Kidney (tissue), 14 donors: ENCODE measurements around the gene ADA. TPM values are rescaled to one million over a fixed set of nuclear protein-coding genes. Genes with fewer than 3 reads are reported as not detected.

Source experiments
- DNase-seq, 5 donors: peaks; one replicate each; pipeline ENCODE4 v3.0.0-alpha.2; 2013 to 2020
- FAIRE-seq: peaks from 2 replicates; lab custom pipeline; 2012; peaks lifted over from hg19 to GRCh38; lab: Jason Lieb, UNC
- H3K27ac ChIP-seq, 2 donors: one replicate each; pipeline ENCODE4 v1.7.0; 2013; ENCODE audit warnings: low read depth in 2 of 2, low read length in 2 of 2, inconsistent platforms in 1 of 2
- H3K27me3 ChIP-seq: one replicate; pipeline ENCODE4 v1.7.1; 2013; ENCODE audit warnings: low read length, inconsistent platforms; ENCODE audit not compliant: control insufficient read depth, insufficient read depth
- H3K36me3 ChIP-seq, 3 donors: one replicate each; pipeline versions ENCODE4 v1.7.0 to v1.7.1; 2013; ENCODE audit warnings: low read length in 3 of 3, control low read depth in 1 of 3, inconsistent platforms in 1 of 3; ENCODE audit not compliant: insufficient read depth in 3 of 3, control insufficient read depth in 2 of 3
- H3K4me1 ChIP-seq, 3 donors: one replicate each; pipeline versions ENCODE4 v1.7.0 to v1.7.1; 2013; ENCODE audit warnings: low read length in 3 of 3, inconsistent platforms in 1 of 3, low read depth in 1 of 3; ENCODE audit not compliant: control insufficient read depth in 2 of 3, insufficient read depth in 2 of 3
- H3K4me3 ChIP-seq, 3 donors: one replicate each; pipeline versions ENCODE4 v1.7.0 to v1.8.1; 2013; ENCODE audit warnings: low read length in 3 of 3, control low read depth in 1 of 3, inconsistent platforms in 1 of 3
- H3K9ac ChIP-seq, 3 donors: one replicate each; pipeline versions ENCODE4 v1.7.0 to v1.7.1; 2013; ENCODE audit warnings: low read length in 3 of 3, control low read depth in 1 of 3, inconsistent platforms in 1 of 3
- H3K9me3 ChIP-seq, 3 donors: one replicate each; pipeline versions ENCODE4 v1.7.0 to v1.7.1; 2013; ENCODE audit warnings: low read length in 3 of 3, control low read depth in 1 of 3, inconsistent platforms in 1 of 3; ENCODE audit not compliant: control insufficient read depth in 2 of 3, insufficient read depth in 1 of 3
- CTCF ChIP-seq: IDR thresholded peaks from 3 replicates; pipeline ENCODE4 v1.5.1; 2012; ENCODE audit warnings: mild to moderate bottlenecking, moderate library complexity, borderline replicate concordance; ENCODE audit not compliant: insufficient read depth; ENCODE audit errors: extremely low read depth
- intact Hi-C: fragments of 100-400 bp; cut with DNase I; formaldehyde crosslinking; loops from one replicate; pipeline ENCODE4 v1.11.1; 2022
- polyA plus RNA-seq: library from polyadenylated mRNA; stranded (reverse); fragments of 350-450 nt; fragmentation: Illumina TruSeq; extraction: RNeasy Lipid Tissue Mini Kit (QIAGEN cat#74804); gene quantifications from one replicate; pipeline ENCODE4 v1.2.3, GENCODE V29; 2014; ENCODE audit warnings: low read depth, low replicate concordance; ENCODE audit not compliant: insufficient read depth
- total RNA-seq: library from RNA; stranded (reverse); fragmentation: NEBNext Ultra II Directional; extraction: Animal tissue kit (Norgen Biotek cat#: 25700); gene quantifications from one replicate; pipeline ENCODE4 v1.2.1, GENCODE V29; 2021
- donor health status: control.
- donor health status: control.
- donor health status: control.
- donor health status: control.
- donor health status: control.
- donor health status: DM: yes; HTN: yes; CAD: no.
- donor health status: Normal renal cell carcinoma (clear cell type).

ADA gene
- total and polyA plus RNA-seq, 2 donors from 2014 or later, result 3.1 to 6.5 TPM

- H3K9ac ChIP-seq, result peak overlapping the region in 1 of 3 donors; percentile 16
- no peak for TF ChIP-seq CTCF
- H3K27ac ChIP-seq, result peak overlapping the region in 1 of 2 donors; percentile 28
- DNase-seq, result peak in 1 of 5 donors; percentile 37
- H3K27me3 ChIP-seq, result no peaks in the 10 kb centered on the region
- peaks cover 0 to 28% (median 12%) of the 10 kb centered on the region in 3 donors for H3K4me1 ChIP-seq
- FAIRE-seq, result no peak
- intact Hi-C loops, result no loop called here
- no peak overlapping the region for H3K4me3 ChIP-seq
- H3K9me3 ChIP-seq, result no peaks in the 10 kb centered on the region
- H3K36me3 ChIP-seq, result no peaks in the 10 kb centered on the region
Observed at GRCh38 chr20:44646641-44647274, 4.7 kb downstream of the ADA start.

GRCh38 chr20:44646023-44646640, 5.4 kb downstream of the ADA start:
- Histone ChIP-seq H3K4me3 (no peak overlapping the region), H3K9ac (no peak overlapping the region), H3K9me3 (no peaks in the 10 kb centered on the region), H3K36me3 (no peaks in the 10 kb centered on the region), H3K4me1 (peaks cover 0 to 27% (median 12%) of the 10 kb centered on the region in 3 donors), H3K27ac (peak overlapping the region in 1 of 2 donors; percentile 28), H3K27me3 (no peaks in the 10 kb centered on the region)
- FAIRE-seq, result no peak
- no peak for TF ChIP-seq CTCF
- DNase-seq, result peak in 4 of 5 donors; percentile 48 to 79 (median 60)
- intact Hi-C loops, result no loop called here

- no peak for TF ChIP-seq CTCF
- Histone ChIP-seq H3K9ac (no peak overlapping the region), H3K4me3 (no peak overlapping the region), H3K27ac (no peak overlapping the region), H3K4me1 (peaks cover 0 to 22% (median 12%) of the 10 kb centered on the region in 3 donors), H3K9me3 (no peaks in the 10 kb centered on the region), H3K27me3 (no peaks in the 10 kb centered on the region), H3K36me3 (no peaks in the 10 kb centered on the region)
- intact Hi-C loops, result no loop called here
- FAIRE-seq (no peak), DNase-seq (peak in 1 of 5 donors; percentile 52)
Observed at GRCh38 chr20:44644667-44645131, 6.8 kb downstream of the ADA start.
